K562 (cell line): ENCODE data around the gene GFM1. TPM values are rescaled to one million over a fixed set of nuclear protein-coding genes. Genes with fewer than 3 reads are reported as not detected.

ENCODE experiments used
- ATAC-seq: fragments of 200-7000 bp; cut with Tn5 transposase; 3 replicates; pipeline ENCODE4 v1.9.1; 2020; ENCODE audit warnings: moderate library complexity
- BruUV-seq: library from RNA; stranded (reverse); fragments of 400-500 nt; replicated peaks from 2 replicates; lab custom pipeline; 2021; lab: Mats Ljungman, UMichigan
- CTCF ChIA-PET: fragments of 300-600 bp; formaldehyde crosslinking; extraction: SDS; loops from one replicate; lab custom pipeline; 2021; ENCODE audit warnings: low intra/inter-chr PET ratio; lab: Yijun Ruan, JAX
- POLR2A ChIA-PET: fragments of 300-600, 350-650 bp; sonication (Branson Sonifier 250); formaldehyde crosslinking; extraction: SDS; loops from one replicate; lab custom pipeline; 2021; ENCODE audit warnings: antibody characterized with exemption, inconsistent platforms; lab: Yijun Ruan, JAX
- DNase-seq, 4 experiments: peaks; one replicate each; pipeline versions ENCODE4 v3.0.0 to v3.0.0-alpha.2; 2011 to 2018; ENCODE audit warnings: low spot score in 3 of 4, mixed read lengths in 3 of 4; ENCODE audit errors: extremely low read depth in 1 of 4
- FAIRE-seq: peaks from 2 replicates; lab custom pipeline; 2011; peaks lifted over from hg19 to GRCh38; lab: Jason Lieb, UNC
- H2AFZ ChIP-seq: 2 replicates; pipeline ENCODE4 v1.6.0; 2011; ENCODE audit warnings: low read depth, low read length, control low read depth, inconsistent platforms
- H3K27ac ChIP-seq: fragments of 200-600 bp; 3 replicates; pipeline ENCODE4 v1.8.0; 2011; ENCODE audit warnings: low read depth, mild to moderate bottlenecking, control low read depth, inconsistent platforms, low read length, moderate library complexity, mixed read lengths; ENCODE audit errors: extremely low read depth
- H3K27me3 ChIP-seq, 2 experiments: fragments of 300-600 bp in 1 of 2; 2 replicates in 1 of 2; 3 replicates in 1 of 2; pipeline versions ENCODE4 v1.6.0 to v1.8.0; 2011; ENCODE audit warnings: inconsistent platforms in 2 of 2, low read length in 2 of 2, mild to moderate bottlenecking in 1 of 2, mixed read lengths in 1 of 2, moderate library complexity in 1 of 2; ENCODE audit not compliant: control insufficient read depth in 2 of 2, insufficient read depth in 2 of 2
- H3K36me3 ChIP-seq: fragments of 300-600 bp; 3 replicates; pipeline ENCODE4 v1.8.0; 2011; ENCODE audit warnings: mild to moderate bottlenecking, low read length, inconsistent platforms; ENCODE audit not compliant: control insufficient read depth, insufficient read depth
- H3K4me1 ChIP-seq, 2 experiments: fragments of 200-600 bp in 1 of 2; replicated peaks in 1 of 2; 2 replicates in 1 of 2; 3 replicates in 1 of 2; pipeline versions ENCODE4 v1.5.1 to v1.8.0; 2011; ENCODE audit warnings: inconsistent platforms in 2 of 2, low read length in 2 of 2, mild to moderate bottlenecking in 1 of 2, mixed read lengths in 1 of 2, moderate library complexity in 1 of 2; ENCODE audit not compliant: control insufficient read depth in 2 of 2, insufficient read depth in 2 of 2
- H3K4me2 ChIP-seq: 2 replicates; pipeline ENCODE4 v1.6.1; 2011; ENCODE audit warnings: low read length, control low read depth, inconsistent platforms, mixed read lengths; ENCODE audit not compliant: insufficient read depth
- H3K4me3 ChIP-seq: fragments of 200-600 bp; sonication (generic), shearing (Covaris generic); 2 replicates; pipeline ENCODE4 v1.5.1; 2016; ENCODE audit warnings: control low read depth, inconsistent platforms
- H3K79me2 ChIP-seq: fragments of 200-600 bp; 3 replicates; pipeline ENCODE4 v1.8.0; 2011; ENCODE audit warnings: low read length, inconsistent platforms; ENCODE audit not compliant: control insufficient read depth, insufficient read depth
- H3K9ac ChIP-seq, 2 experiments: 2 replicates each; pipeline versions ENCODE4 v1.6.0 to v1.6.1; 2011; ENCODE audit warnings: low read depth in 2 of 2, low read length in 2 of 2, control low read depth in 1 of 2, inconsistent platforms in 1 of 2, mild to moderate bottlenecking in 1 of 2, mixed read lengths in 1 of 2; ENCODE audit not compliant: insufficient read depth in 1 of 2
- H3K9me1 ChIP-seq: one replicate; pipeline ENCODE4 v1.6.0; 2011; ENCODE audit warnings: inconsistent platforms, mild to moderate bottlenecking, low read length, moderate library complexity; ENCODE audit not compliant: control insufficient read depth, insufficient read depth
- H3K9me3 ChIP-seq: replicated peaks from 2 replicates; pipeline ENCODE4 v1.5.1; 2011; ENCODE audit warnings: low read depth, low read length, inconsistent platforms; ENCODE audit not compliant: control insufficient read depth, insufficient read depth
- H4K20me1 ChIP-seq: replicated peaks from 2 replicates; pipeline ENCODE4 v1.6.1; 2011; ENCODE audit warnings: low read length, inconsistent platforms, mixed read lengths; ENCODE audit not compliant: control insufficient read depth, insufficient read depth
- CHD1 ChIP-seq: fragments of 200-600 bp; sonication (generic); IDR thresholded peaks from one replicate; pipeline ENCODE4 v1.6.1; 2012; ENCODE audit warnings: mild to moderate bottlenecking, moderate library complexity, low read length, inconsistent platforms
- CREB3L1 ChIP-seq: fragments of 450-650 bp; IDR thresholded peaks from 2 replicates; pipeline ENCODE4 v1.6.1; 2014; ENCODE audit warnings: low read depth, mild to moderate bottlenecking, moderate library complexity, borderline replicate concordance
- ETV5 ChIP-seq: sonication (generic); formaldehyde crosslinking; IDR thresholded peaks from 2 replicates; pipeline ENCODE4 v1.4.0; 2020; ENCODE audit warnings: low read depth, mild to moderate bottlenecking, missing genetic modification reagents
- FOSL1 ChIP-seq: fragments of 200-800 bp; sonication (Bioruptor generic); conservative IDR thresholded peaks from 2 replicates; pipeline ENCODE4 v1.6.1; 2016; ENCODE audit warnings: missing genetic modification characterization, missing compliant biosample characterization
- MAFK ChIP-seq: IDR thresholded peaks from 2 replicates; pipeline ENCODE4 v1.6.1; 2011; ENCODE audit warnings: low read length, improper control_type of control experiment
- MCM2 ChIP-seq: fragments of 450-650 bp; IDR thresholded peaks from 2 replicates; pipeline ENCODE4 v1.6.1; 2017; ENCODE audit warnings: low read depth, mild to moderate bottlenecking
- MCM7 ChIP-seq, 2 experiments: fragments of 450-650 bp; IDR thresholded peaks; 2 replicates each; pipeline ENCODE4 v1.6.1; 2016 to 2018
- MXD1 ChIP-seq: fragments of 250-450 bp; sonication (Bioruptor Pico); IDR thresholded peaks from 2 replicates; pipeline ENCODE4 v1.8.0; 2021; ENCODE audit warnings: borderline replicate concordance, mild to moderate bottlenecking, moderate library complexity; ENCODE audit not compliant: poor library complexity, severe bottlenecking
- NELFE ChIP-seq: IDR thresholded peaks from 2 replicates; pipeline ENCODE4 v1.6.1; 2011; ENCODE audit warnings: mild to moderate bottlenecking; ENCODE audit not compliant: insufficient read depth, insufficient read length
- NR3C1 ChIP-seq: sonication (generic); formaldehyde crosslinking; IDR thresholded peaks from 2 replicates; pipeline ENCODE4 v1.8.1; 2022; ENCODE audit warnings: missing genetic modification reagents
- SNRNP70 ChIP-seq: fragments of 200-400 bp; formaldehyde crosslinking; optimal IDR thresholded peaks from 2 replicates; pipeline ENCODE3; 2017; ENCODE audit warnings: low read depth, low read length
- ZBTB12 ChIP-seq: fragments of 250-450 bp; sonication (Bioruptor Pico); IDR thresholded peaks from 2 replicates; pipeline ENCODE4 v1.4.0; 2020
- ZKSCAN8 ChIP-seq: fragments of 200-800 bp; sonication (Bioruptor generic); IDR thresholded peaks from 2 replicates; pipeline ENCODE4 v1.6.1; 2016; ENCODE audit warnings: missing genetic modification characterization, missing compliant biosample characterization
- ZNF253 ChIP-seq: fragments of 250-450 bp; sonication (Bioruptor Pico); conservative IDR thresholded peaks from 2 replicates; pipeline ENCODE4 v1.6.1; 2021; ENCODE audit warnings: mild to moderate bottlenecking
- ZNF444 ChIP-seq: fragments of 250-450 bp; sonication (Bioruptor Pico); IDR thresholded peaks from 2 replicates; pipeline ENCODE4 v1.4.0; 2020; ENCODE audit warnings: mild to moderate bottlenecking, moderate library complexity
- ZNF766 ChIP-seq: fragments of 200-800 bp; sonication (Bioruptor generic); conservative IDR thresholded peaks from 2 replicates; pipeline ENCODE4 v1.6.1; 2016; ENCODE audit warnings: missing genetic modification characterization, missing compliant biosample characterization
- WGBS: fragments of 100-300 bp; shearing (Covaris generic); methylation state at CpG from one replicate; pipeline ENCODE4 v1.1.6; 2016; ENCODE audit warnings: low coverage, mixed read lengths; ENCODE audit not compliant: insufficient coverage; ENCODE audit errors: missing lambda C conversion rate; 5-methylcytosine and 5-hydroxymethylcytosine counted together
- in situ Hi-C: fragments of 300-500 bp; cut with MboI; formaldehyde crosslinking; loops from 4 replicates; pipeline ENCODE4 v1.15.0; 2018; ENCODE audit warnings: inconsistent platforms, mixed read lengths
- intact Hi-C: fragments of 100-400 bp; cut with micrococcal nuclease; formaldehyde crosslinking; loops from 2 replicates; pipeline ENCODE4 v1.14.2; 2022
- polyA plus RNA-seq, 8 experiments: library from polyadenylated mRNA; depleted of rRNA in 4 of 8; stranded (reverse) in 5 of 8; unstranded in 3 of 8; fragments of >200 nt; fragmentation: Nextera tagmentation in 2 of 8; fragmentation: Illumina TruSeq in 1 of 8; extraction: Ambion mirVana in 2 of 8; extraction: Trizol in 1 of 8; gene quantifications; 2 replicates each; pipeline versions ENCODE4 v1.2.1 to v1.2.3, GENCODE V29; 2011 to 2014; ENCODE audit warnings: inconsistent platforms in 1 of 8, missing spikeins in 1 of 8
- total RNA-seq, 7 experiments: library from RNA; depleted of rRNA in 6 of 7; stranded (reverse); fragments of >200 nt in 6 of 7; fragmentation: Illumina TruSeq in 2 of 7; extraction: Trizol in 2 of 7; gene quantifications; 2 replicates each; pipeline versions ENCODE4 v1.2.1 to v1.2.3, GENCODE V29; 2011 to 2021; ENCODE audit warnings: low replicate concordance in 1 of 7

The GFM1 gene
- total and polyA plus RNA-seq, 9 of the 15 experiments (the other 6 are each of a cell fraction or from before 2014, with no cell fraction given), result 38.9 to 86.7 (median 64.8) TPM

- TF ChIP-seq CREB3L1, result no peak
- TF ChIP-seq MXD1, result no peak
- TF ChIP-seq CHD1, result no peak
- TF ChIP-seq FOSL1 (tag), result peak; percentile 67
- TF ChIP-seq SNRNP70, result no peak
- peak; percentile 9; the same call in 1 of the 2 replicates for TF ChIP-seq MAFK
- TF ChIP-seq MCM2, result no peak
These were observed 67.6 kb downstream of the GFM1 start (continued) for GRCh38 chr3:158711886-158712285.

GRCh38 chr3:158712443-158712842 is 68.1 kb downstream of the GFM1 start:
- Histone ChIP-seq H3K4me1 (peaks cover 17 to 29% of the 10 kb centered on the region in 2 experiments; a peak in 4 of 5 replicates), H3K4me3 (no peak overlapping the region), H3K4me2 (no peak overlapping the region), H2AFZ (no peak overlapping the region), H3K9me1 (no peaks in the 10 kb centered on the region), H3K79me2 (no peaks in the 10 kb centered on the region), H4K20me1 (no peaks in the 10 kb centered on the region), H3K9me3 (no peaks in the 10 kb centered on the region), H3K36me3 (peaks cover 51% of the 10 kb centered on the region), H3K27ac (no peak overlapping the region; the same call in 2 of the 3 replicates), H3K9ac (no peak overlapping the region), H3K27me3 (no peaks in the 10 kb centered on the region)
- 100% methylated on average over 1 of the region's 1 CpG for WGBS
- intact Hi-C loops, result no loop called here
- ChIA-PET CTCF (no interaction called here), POLR2A (interaction anchor here (1.0 to 1.6 kb wide), 3 partner anchors 9 to 29 kb away, joined by 3 to 8 read pairs (median 3); no protein-coding TSS in a partner anchor)
- no TSS peak for BruUV-seq
- no peak for ATAC-seq
- FAIRE-seq, result no peak
- DNase-seq, result no peak
- in situ Hi-C loops, result no loop called here
- TF ChIP-seq ZNF253 (CRISPR knock-in tag) (no peak), MCM7 (IDR thresholded peaks at IDR 0.05) (no peak), NELFE (no peak), ZNF766 (no peak), NR3C1 (CRISPR knock-in tag) (no peak), ETV5 (CRISPR knock-in tag) (no peak), ZBTB12 (no peak), ZNF444 (no peak), ZKSCAN8 (CRISPR knock-in tag) (0 out of 2 replicates have a peak, but pooled peaks have one; percentile 7)
- TF ChIP-seq, all 486 proteins: peak for 1
